GM12878 (cell line): ENCODE data around the gene HTT-AS. TPM values are rescaled to one million over a fixed set of nuclear protein-coding genes. Genes with fewer than 3 reads are reported as not detected.

ENCODE experiments used
- ATF7 ChIP-seq: fragments of 450-650 bp; IDR thresholded peaks from 2 replicates; pipeline ENCODE4 v1.6.1; 2016; ENCODE audit warnings: low read depth, mild to moderate bottlenecking
- BHLHE40 ChIP-seq, 2 experiments: fragments of 450-650 bp in 1 of 2; IDR thresholded peaks; 2 replicates each; pipeline ENCODE4 v1.6.1; 2011 to 2017; ENCODE audit warnings: low read depth in 2 of 2, borderline replicate concordance in 1 of 2, improper control_type of control experiment in 1 of 2, low read length in 1 of 2, mild to moderate bottlenecking in 1 of 2
- BMI1 ChIP-seq: fragments of 450-650 bp; IDR thresholded peaks from 2 replicates; pipeline ENCODE4 v1.6.1; 2016; ENCODE audit warnings: mild to moderate bottlenecking, moderate library complexity, borderline replicate concordance
- CBX3 ChIP-seq: fragments of 200-600 bp; sonication (generic); IDR thresholded peaks from 2 replicates; pipeline ENCODE4 v1.6.1; 2016; ENCODE audit warnings: low read depth, borderline replicate concordance
- CBX5 ChIP-seq: sonication (generic); IDR thresholded peaks from 2 replicates; pipeline ENCODE4 v1.6.1; 2016; ENCODE audit warnings: low read depth, moderate library complexity, mild to moderate bottlenecking, inconsistent platforms
- CREB1 ChIP-seq: IDR thresholded peaks from 2 replicates; pipeline ENCODE4 v1.6.1; 2012; ENCODE audit warnings: low read depth, mild to moderate bottlenecking, inconsistent platforms
- CREM ChIP-seq: IDR thresholded peaks from 2 replicates; pipeline ENCODE4 v1.6.1; 2014; ENCODE audit warnings: antibody characterized with exemption, low read depth
- CUX1 ChIP-seq: IDR thresholded peaks from 2 replicates; pipeline ENCODE4 v1.6.1; 2012; ENCODE audit warnings: improper control_type of control experiment, low read depth, low read length; ENCODE audit not compliant: insufficient replicate concordance
- DPF2 ChIP-seq: fragments of 450-650 bp; IDR thresholded peaks from 2 replicates; pipeline ENCODE4 v1.6.1; 2017; ENCODE audit warnings: mild to moderate bottlenecking
- E4F1 ChIP-seq: fragments of 450-650 bp; IDR thresholded peaks from 2 replicates; pipeline ENCODE4 v1.6.1; 2018; ENCODE audit warnings: borderline replicate concordance, mild to moderate bottlenecking; ENCODE audit not compliant: partially characterized antibody
- ETV6 ChIP-seq, 2 experiments: fragments of 450-650 bp in 1 of 2; IDR thresholded peaks in 1 of 2; conservative IDR thresholded peaks in 1 of 2; 2 replicates each; pipeline ENCODE4 v1.6.1; 2014; ENCODE audit warnings: antibody characterized with exemption in 1 of 2, borderline replicate concordance in 1 of 2, low read depth in 1 of 2, mild to moderate bottlenecking in 1 of 2, moderate library complexity in 1 of 2
- FOXM1 ChIP-seq: IDR thresholded peaks from 2 replicates; pipeline ENCODE4 v1.6.1; 2012; ENCODE audit warnings: low read depth, mild to moderate bottlenecking, inconsistent platforms, low read length, moderate library complexity
- JUNB ChIP-seq: IDR thresholded peaks from 2 replicates; pipeline ENCODE4 v1.6.1; 2016; ENCODE audit warnings: antibody characterized with exemption, mild to moderate bottlenecking
- JUND ChIP-seq: IDR thresholded peaks from 2 replicates; pipeline ENCODE4 v1.6.1; 2012; ENCODE audit warnings: low read depth, mild to moderate bottlenecking, low read length, improper control_type of control experiment, moderate library complexity
- NFIC ChIP-seq: IDR thresholded peaks from 2 replicates; pipeline ENCODE4 v1.6.1; 2012; ENCODE audit warnings: low read depth, mild to moderate bottlenecking, inconsistent platforms, low read length, moderate library complexity
- NFYB ChIP-seq: IDR thresholded peaks from 2 replicates; pipeline ENCODE4 v1.6.1; 2011; ENCODE audit warnings: low read depth, mild to moderate bottlenecking, low read length, improper control_type of control experiment, moderate library complexity; ENCODE audit not compliant: insufficient read depth
- POLR2AphosphoS5 ChIP-seq: IDR thresholded peaks from 2 replicates; pipeline ENCODE4 v1.6.1; 2011; ENCODE audit warnings: mild to moderate bottlenecking, low read length, inconsistent platforms
- SRF ChIP-seq, 2 experiments: IDR thresholded peaks; 2 replicates each; pipeline ENCODE4 v1.6.1; 2011; ENCODE audit warnings: low read depth in 2 of 2, low read length in 2 of 2, mild to moderate bottlenecking in 1 of 2, moderate library complexity in 1 of 2
- TCF12 ChIP-seq: IDR thresholded peaks from 2 replicates; pipeline ENCODE4 v1.6.1; 2011; ENCODE audit warnings: low read depth, mild to moderate bottlenecking, low read length
- ZNF384 ChIP-seq: IDR thresholded peaks from 2 replicates; pipeline ENCODE4 v1.6.1; 2012; ENCODE audit warnings: low read depth, mild to moderate bottlenecking, low read length, improper control_type of control experiment, borderline replicate concordance
- ZNF622 ChIP-seq: fragments of 450-650 bp; IDR thresholded peaks from 2 replicates; pipeline ENCODE4 v1.6.1; 2017; ENCODE audit warnings: mild to moderate bottlenecking, inconsistent platforms
- polyA plus RNA-seq, 11 experiments: library from polyadenylated mRNA; depleted of rRNA in 4 of 11; unstranded in 6 of 11; stranded (reverse) in 5 of 11; fragments of >200 nt; fragmentation: Nextera tagmentation in 4 of 11; fragmentation: Illumina TruSeq in 1 of 11; extraction: Ambion mirVana in 4 of 11; extraction: Trizol in 1 of 11; gene quantifications; 1 replicate in 1 of 11; 2 replicates in 10 of 11; pipeline versions ENCODE4 v1.2.1 to v1.2.3, GENCODE V29; 2011 to 2016; ENCODE audit warnings: inconsistent platforms in 2 of 11, missing spikeins in 2 of 11, low read depth in 1 of 11
- total RNA-seq, 4 experiments: library from RNA; depleted of rRNA in 3 of 4; stranded (reverse); fragments of >200 nt in 3 of 4; fragmentation: Illumina TruSeq in 1 of 4; extraction: Trizol in 1 of 4; gene quantifications; 2 replicates each; pipeline versions ENCODE4 v1.2.1 to v1.2.3, GENCODE V29; 2013 to 2021
- TF ChIP-seq, protein P1 (sequence below): IDR thresholded peaks from 2 replicates; pipeline ENCODE4 v1.6.1; 2011; ENCODE audit warnings: mild to moderate bottlenecking, low read depth, low read length, moderate library complexity; ENCODE audit not compliant: insufficient replicate concordance

The HTT-AS gene
- total and polyA plus RNA-seq, 10 of the 15 experiments (the other 5 are each of a cell fraction or from before 2014, with no cell fraction given), result not detected

GRCh38 chr4:3074846-3075651 lies 711 bp upstream of the HTT-AS start (continued):
- TF ChIP-seq POLR2AphosphoS5 (peak; percentile 91), CREM (peak; percentile 44; the same call in 1 of the 2 replicates), ZNF622 (no peak), ATF7 (peak; percentile 89), CBX5 (no peak), SRF (IDR thresholded peaks at IDR 0.05; ENCODE audit: low read depth in 2 of 2, low read length in 2 of 2) (no peak), FOXM1 (no peak), JUNB (0 out of 2 replicates have a peak, but pooled peaks have one; percentile 7), BMI1 (no peak), CBX3 (no peak), E4F1 (no peak), ETV6 (conservative IDR thresholded peaks at IDR 0.05 in 1 of 2, IDR thresholded peaks at IDR 0.05 in 1 of 2; ENCODE audit: borderline replicate concordance in 1 of 2, low read depth in 1 of 2) (no peak), JUND (no peak), NFIC (no peak), NFYB (no peak), ZNF384 (no peak), CREB1 (no peak), TCF12 (no peak), DPF2 (no peak), CUX1 (no peak), BHLHE40 (IDR thresholded peaks at IDR 0.05; ENCODE audit: borderline replicate concordance in 1 of 2, low read depth in 2 of 2, low read length in 1 of 2) (no peak)
- TF ChIP-seq, protein P1, sequence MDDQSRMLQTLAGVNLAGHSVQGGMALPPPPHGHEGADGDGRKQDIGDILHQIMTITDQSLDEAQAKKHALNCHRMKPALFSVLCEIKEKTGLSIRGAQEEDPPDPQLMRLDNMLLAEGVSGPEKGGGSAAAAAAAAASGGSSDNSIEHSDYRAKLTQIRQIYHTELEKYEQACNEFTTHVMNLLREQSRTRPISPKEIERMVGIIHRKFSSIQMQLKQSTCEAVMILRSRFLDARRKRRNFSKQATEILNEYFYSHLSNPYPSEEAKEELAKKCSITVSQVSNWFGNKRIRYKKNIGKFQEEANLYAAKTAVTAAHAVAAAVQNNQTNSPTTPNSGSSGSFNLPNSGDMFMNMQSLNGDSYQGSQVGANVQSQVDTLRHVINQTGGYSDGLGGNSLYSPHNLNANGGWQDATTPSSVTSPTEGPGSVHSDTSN, result no peak
